ENCODE data around the gene CTTN. TPM values are rescaled to one million over a fixed set of nuclear protein-coding genes. Genes with fewer than 3 reads are reported as not detected.

The CTTN gene
- total RNA-seq, 1 donor from 2014 or later: 1.1 TPM

DNA sequence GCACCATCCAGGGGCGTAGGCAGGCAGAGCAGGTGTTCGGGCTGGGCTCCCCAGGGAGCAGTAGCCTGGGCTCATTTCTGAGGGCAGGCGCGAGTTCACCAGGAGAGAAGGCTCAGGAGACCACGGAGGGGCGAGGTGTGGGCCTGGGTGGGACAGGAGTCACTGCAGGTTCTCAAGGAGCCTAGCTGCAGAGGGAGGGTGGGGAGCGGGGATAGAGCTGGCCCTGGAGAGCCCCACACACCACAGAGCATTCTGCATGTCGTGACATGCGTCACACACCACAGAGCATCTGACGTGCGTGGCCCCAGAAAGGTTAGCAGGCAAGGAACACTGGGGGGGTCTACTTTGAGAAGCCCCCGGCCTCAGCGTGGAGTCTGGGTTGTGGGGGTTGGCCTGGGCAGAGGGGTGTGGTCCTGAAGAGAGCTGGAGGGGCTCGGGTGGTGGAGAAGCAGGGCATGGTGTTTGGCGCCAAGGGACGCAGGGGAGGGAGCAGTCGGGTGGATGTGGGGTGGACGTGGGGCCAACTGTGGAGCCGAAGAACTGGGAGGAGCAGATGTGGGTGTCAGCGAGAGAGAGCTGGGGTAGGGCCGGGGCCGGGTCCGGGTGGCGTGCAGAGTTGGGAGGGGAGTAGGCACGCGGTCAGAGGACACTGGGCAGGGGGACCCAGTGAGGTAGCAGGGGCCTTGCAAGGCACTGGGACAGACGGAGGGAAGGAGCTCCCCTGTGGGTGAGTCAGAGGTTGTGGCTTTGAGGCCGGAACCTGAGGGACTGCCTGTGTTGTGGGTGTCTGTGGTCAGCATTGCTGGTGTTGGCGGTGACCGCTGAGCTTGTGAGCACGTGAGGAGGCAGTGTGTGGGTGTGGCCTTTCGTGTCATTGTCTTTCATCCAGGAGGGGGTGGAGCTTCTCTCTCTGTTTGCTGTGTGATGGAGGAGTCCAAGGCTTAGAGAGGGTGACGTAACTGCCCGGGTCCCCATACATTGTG lies 25.5 kb downstream of the CTTN start:
- Mint-ChIP-seq H3K4me1 (no peaks in the 10 kb centered on the region), H3K4me3 (no peak overlapping the region), H3K9me3 (no peaks in the 10 kb centered on the region), H3K27me3 (peaks cover 34% of the 10 kb centered on the region), H3K36me3 (ENCODE audit: low read depth) (no peaks in the 10 kb centered on the region), H3K27ac (no peak overlapping the region)
- ATAC-seq (ENCODE audit: low read depth) (no peak), DNase-seq (no peak)
- ChIA-PET CTCF (no interaction called here), POLR2A (no interaction called here)
- TF ChIP-seq, protein P1, sequence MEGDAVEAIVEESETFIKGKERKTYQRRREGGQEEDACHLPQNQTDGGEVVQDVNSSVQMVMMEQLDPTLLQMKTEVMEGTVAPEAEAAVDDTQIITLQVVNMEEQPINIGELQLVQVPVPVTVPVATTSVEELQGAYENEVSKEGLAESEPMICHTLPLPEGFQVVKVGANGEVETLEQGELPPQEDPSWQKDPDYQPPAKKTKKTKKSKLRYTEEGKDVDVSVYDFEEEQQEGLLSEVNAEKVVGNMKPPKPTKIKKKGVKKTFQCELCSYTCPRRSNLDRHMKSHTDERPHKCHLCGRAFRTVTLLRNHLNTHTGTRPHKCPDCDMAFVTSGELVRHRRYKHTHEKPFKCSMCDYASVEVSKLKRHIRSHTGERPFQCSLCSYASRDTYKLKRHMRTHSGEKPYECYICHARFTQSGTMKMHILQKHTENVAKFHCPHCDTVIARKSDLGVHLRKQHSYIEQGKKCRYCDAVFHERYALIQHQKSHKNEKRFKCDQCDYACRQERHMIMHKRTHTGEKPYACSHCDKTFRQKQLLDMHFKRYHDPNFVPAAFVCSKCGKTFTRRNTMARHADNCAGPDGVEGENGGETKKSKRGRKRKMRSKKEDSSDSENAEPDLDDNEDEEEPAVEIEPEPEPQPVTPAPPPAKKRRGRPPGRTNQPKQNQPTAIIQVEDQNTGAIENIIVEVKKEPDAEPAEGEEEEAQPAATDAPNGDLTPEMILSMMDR (IDR thresholded peaks at IDR 0.05): no peak
- intact Hi-C loops (cut with micrococcal nuclease): no loop called here

DNA sequence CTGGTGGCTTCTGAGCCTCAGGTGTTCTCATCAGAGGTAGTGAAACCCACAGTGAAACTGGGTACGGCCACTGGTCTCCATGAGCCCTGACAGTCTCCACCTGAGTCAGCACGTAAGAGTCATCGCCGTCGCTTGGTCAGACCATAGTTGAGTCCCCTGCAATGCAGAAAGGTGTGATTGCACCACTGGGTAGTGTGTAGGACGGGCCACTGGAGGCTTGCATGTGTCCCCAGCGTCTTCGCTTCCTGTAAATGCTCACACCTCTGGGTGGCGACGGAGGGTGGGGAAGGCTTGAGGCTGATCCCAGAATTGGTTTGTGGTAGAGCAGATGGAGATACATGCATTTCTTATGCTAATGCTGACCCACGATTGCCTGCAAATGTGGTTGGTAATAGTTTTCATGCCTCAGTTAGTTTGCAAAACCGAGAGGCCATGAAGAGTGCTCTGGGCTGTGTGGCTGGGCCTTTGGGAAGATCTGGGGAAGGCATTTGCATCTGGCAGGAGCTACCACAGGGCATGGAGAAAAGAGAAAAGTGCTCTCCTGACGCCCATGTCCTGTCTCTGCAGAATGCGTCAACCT lies 26.5 kb downstream of the CTTN start:
- DNase-seq (no peak), ATAC-seq (ENCODE audit: low read depth) (no peak)
- no peak overlapping the region for H3K27ac Mint-ChIP-seq
- H3K36me3 Mint-ChIP-seq (ENCODE audit: low read depth): no peaks in the 10 kb centered on the region
- ChIA-PET CTCF (no interaction called here), POLR2A (no interaction called here)
- peaks cover 34% of the 10 kb centered on the region for H3K27me3 Mint-ChIP-seq
- intact Hi-C loops (cut with micrococcal nuclease): no loop called here
- H3K4me3 Mint-ChIP-seq: no peak overlapping the region
- H3K4me1 Mint-ChIP-seq: no peaks in the 10 kb centered on the region
- H3K9me3 Mint-ChIP-seq: no peaks in the 10 kb centered on the region
- TF ChIP-seq, protein P1 (IDR thresholded peaks at IDR 0.05): no peak

DNA sequence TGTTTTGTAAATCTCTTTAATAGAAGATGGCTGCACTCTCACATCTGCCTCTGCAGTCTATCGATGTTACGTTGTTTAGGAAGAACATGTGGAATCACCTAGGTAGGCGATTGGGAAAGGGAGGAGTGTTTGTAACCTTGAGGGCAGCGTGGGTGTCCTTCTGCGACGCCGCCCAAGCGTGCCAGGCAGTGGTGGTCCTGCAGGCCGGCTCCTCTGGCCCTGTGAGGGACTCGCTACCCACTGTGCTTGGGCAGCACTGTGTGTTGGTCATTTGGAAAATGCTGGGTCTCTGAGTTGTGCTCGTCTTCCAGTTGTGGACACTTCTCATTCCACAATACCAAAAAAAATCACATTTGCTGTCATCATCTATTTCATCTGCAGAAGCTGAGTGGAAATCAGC lies 29.1 kb downstream of the CTTN start:
- peaks cover 36% of the 10 kb centered on the region for H3K27me3 Mint-ChIP-seq
- no peak for ATAC-seq (ENCODE audit: low read depth)
- TF ChIP-seq, protein P1 (IDR thresholded peaks at IDR 0.05): no peak
- ChIA-PET CTCF (no interaction called here), POLR2A (no interaction called here)
- H3K4me3 Mint-ChIP-seq: no peak overlapping the region
- intact Hi-C loops (cut with micrococcal nuclease): no loop called here
- no peak for DNase-seq
- no peak overlapping the region for H3K27ac Mint-ChIP-seq
- H3K9me3 Mint-ChIP-seq: no peaks in the 10 kb centered on the region
- no peaks in the 10 kb centered on the region for H3K36me3 Mint-ChIP-seq (ENCODE audit: low read depth)
- no peaks in the 10 kb centered on the region for H3K4me1 Mint-ChIP-seq

DNA sequence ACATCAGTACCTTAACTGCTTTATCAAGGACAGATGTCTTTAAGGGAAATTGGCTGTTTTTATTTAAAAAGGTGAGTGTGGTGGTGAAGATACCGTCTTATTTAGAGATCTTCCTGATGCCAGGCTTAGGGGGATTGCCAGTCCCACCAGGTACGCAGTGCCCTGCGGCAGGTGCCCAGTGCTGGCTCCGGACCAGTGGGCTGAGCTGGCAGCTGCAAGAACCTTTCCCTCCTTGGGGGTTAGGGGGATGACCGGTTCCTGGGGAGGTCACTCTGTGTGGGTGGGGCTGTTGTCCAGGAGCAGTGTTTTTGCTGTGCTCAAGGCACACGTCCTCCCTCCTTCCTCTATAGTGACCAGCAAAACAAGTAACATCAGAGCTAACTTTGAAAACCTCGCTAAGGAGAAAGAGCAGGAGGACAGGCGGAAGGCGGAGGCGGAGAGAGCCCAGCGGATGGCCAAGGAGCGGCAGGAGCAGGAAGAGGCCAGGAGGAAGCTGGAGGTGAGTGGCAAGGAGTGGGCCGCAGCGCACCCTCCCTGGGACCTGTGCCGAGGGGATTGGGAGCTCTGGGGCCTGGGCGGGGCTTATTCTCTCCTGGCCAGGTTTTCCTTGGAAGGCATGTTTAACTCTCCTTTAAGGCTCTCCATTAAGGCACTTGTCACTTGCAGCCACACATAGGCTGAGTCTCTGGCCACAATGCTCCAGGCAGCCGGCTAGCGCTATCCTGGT lies 30.5 kb downstream of the CTTN start:
- Mint-ChIP-seq H3K27me3 (peaks cover 36% of the 10 kb centered on the region), H3K4me1 (peaks cover 2% of the 10 kb centered on the region), H3K4me3 (no peak overlapping the region), H3K36me3 (ENCODE audit: low read depth) (no peaks in the 10 kb centered on the region), H3K27ac (no peak overlapping the region), H3K9me3 (no peaks in the 10 kb centered on the region)
- intact Hi-C loops (cut with micrococcal nuclease): no loop called here
- CTCF ChIA-PET: no interaction called here
- ATAC-seq (ENCODE audit: low read depth): no peak
- POLR2A ChIA-PET: no interaction called here
- DNase-seq: no peak
- TF ChIP-seq, protein P1 (IDR thresholded peaks at IDR 0.05): no peak

DNA sequence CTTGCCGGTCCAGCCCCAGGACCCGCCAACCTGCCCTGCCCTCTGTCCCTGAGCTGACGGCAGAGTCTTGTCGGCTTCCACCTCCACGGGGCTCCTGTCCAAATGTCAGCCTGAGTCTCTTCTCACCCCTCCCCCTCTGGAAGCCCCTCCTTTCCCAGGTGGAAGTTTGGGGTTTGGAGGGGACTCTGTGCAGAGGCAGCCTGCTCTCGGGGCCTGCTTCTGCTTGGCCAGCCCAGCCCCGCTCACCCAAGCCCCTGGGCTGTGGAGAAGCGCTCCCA lies 31.0 kb downstream of the CTTN start:
- intact Hi-C loops (cut with micrococcal nuclease): no loop called here
- DNase-seq (no peak), ATAC-seq (ENCODE audit: low read depth) (no peak)
- Mint-ChIP-seq H3K4me3 (no peak overlapping the region), H3K9me3 (no peaks in the 10 kb centered on the region), H3K27ac (no peak overlapping the region), H3K36me3 (ENCODE audit: low read depth) (no peaks in the 10 kb centered on the region), H3K27me3 (peaks cover 37% of the 10 kb centered on the region), H3K4me1 (peaks cover 6% of the 10 kb centered on the region)
- POLR2A ChIA-PET: no interaction called here
- CTCF ChIA-PET: no interaction called here
- TF ChIP-seq, protein P1 (IDR thresholded peaks at IDR 0.05): no peak

Data from activated B cell treated with CpG ODN at 0.5 μM for 24 hours (primary cell).